Neural progenitor cell (in vitro differentiated cells): Measurements from ENCODE around the gene NSMCE1. TPM values are rescaled to one million over a fixed set of nuclear protein-coding genes. Genes with fewer than 3 reads are reported as not detected.
"Not testable (repeated sequence)": the region's sequence is repeated elsewhere in the genome, so short reads cannot be mapped to it uniquely, and the experiment has no call there.

Source experiments
- DNase-seq: peaks from one replicate; pipeline ENCODE4 v3.0.0-alpha.2; 2016; ENCODE audit warnings: low spot score
- H2AFZ ChIP-seq: fragments of 200-600 bp; sonication (generic); replicated peaks from 2 replicates; pipeline ENCODE4 v1.6.1; 2016; ENCODE audit warnings: antibody characterized with exemption
- H3F3A ChIP-seq: fragments of 200-600 bp; sonication (generic); 2 replicates; pipeline ENCODE4 v1.6.1; 2016; ENCODE audit warnings: antibody characterized with exemption, low read depth
- H3K27ac ChIP-seq: fragments of 200-600 bp; sonication (generic); 2 replicates; pipeline ENCODE4 v1.5.1; 2016; ENCODE audit warnings: mild to moderate bottlenecking
- H3K27me3 ChIP-seq: fragments of 200-600 bp; sonication (generic); 2 replicates; pipeline ENCODE4 v1.6.1; 2016; ENCODE audit warnings: mild to moderate bottlenecking, moderate library complexity
- H3K36me3 ChIP-seq: fragments of 200-600 bp; sonication (generic); 2 replicates; pipeline ENCODE4 v1.5.1; 2016
- H3K4me1 ChIP-seq: fragments of 200-600 bp; sonication (generic); 2 replicates; pipeline ENCODE4 v1.6.1; 2016; ENCODE audit warnings: mixed run types
- H3K4me2 ChIP-seq: fragments of 200-600 bp; sonication (generic); 2 replicates; pipeline ENCODE4 v1.6.1; 2016
- H3K4me3 ChIP-seq: fragments of 200-600 bp; sonication (generic); 2 replicates; pipeline ENCODE4 v1.5.1; 2016
- H3K79me2 ChIP-seq: fragments of 200-600 bp; sonication (generic); 2 replicates; pipeline ENCODE4 v1.6.1; 2016; ENCODE audit warnings: low read depth
- H3K9ac ChIP-seq: fragments of 200-600 bp; sonication (generic); 2 replicates; pipeline ENCODE4 v1.6.1; 2016
- H3K9me3 ChIP-seq: fragments of 200-600 bp; sonication (generic); 2 replicates; pipeline ENCODE4 v1.5.1; 2016; ENCODE audit warnings: low read depth
- H4K20me1 ChIP-seq: fragments of 200-600 bp; sonication (generic); 2 replicates; pipeline ENCODE4 v1.6.1; 2016; ENCODE audit warnings: low read depth
- H3K27ac Mint-ChIP-seq: 3 replicates; pipeline ENCODE4 v1.8.0; 2021; ENCODE audit warnings: mixed read lengths
- H3K27me3 Mint-ChIP-seq: 2 replicates; pipeline ENCODE4 v1.8.0; 2022; ENCODE audit warnings: low read depth, mild to moderate bottlenecking, inconsistent platforms, moderate library complexity, mixed read lengths; ENCODE audit not compliant: insufficient read depth
- H3K36me3 Mint-ChIP-seq: 3 replicates; pipeline ENCODE4 v1.8.0; 2021; ENCODE audit warnings: mixed read lengths
- H3K4me1 Mint-ChIP-seq: 3 replicates; pipeline ENCODE4 v1.8.0; 2021; ENCODE audit warnings: mixed read lengths
- H3K4me3 Mint-ChIP-seq: 3 replicates; pipeline ENCODE4 v1.8.0; 2021; ENCODE audit warnings: mild to moderate bottlenecking, moderate library complexity, mixed read lengths
- H3K9me3 Mint-ChIP-seq: 3 replicates; pipeline ENCODE4 v1.8.0; 2020; ENCODE audit warnings: mixed read lengths
- CTCF ChIP-seq: fragments of 200-600 bp; sonication (generic); IDR thresholded peaks from 2 replicates; pipeline ENCODE4 v1.5.1; 2017; ENCODE audit warnings: antibody characterized with exemption, mild to moderate bottlenecking
- EZH2 ChIP-seq: fragments of 200-600 bp; sonication (generic); IDR thresholded peaks from 2 replicates; pipeline ENCODE4 v1.6.1; 2017; ENCODE audit warnings: antibody characterized with exemption, mild to moderate bottlenecking, moderate library complexity
- EZH2phosphoT487 ChIP-seq: fragments of 200-600 bp; sonication (generic); IDR thresholded peaks from 2 replicates; pipeline ENCODE4 v1.6.1; 2017; ENCODE audit warnings: antibody characterized with exemption
- total RNA-seq: library from RNA; depleted of rRNA; stranded (reverse); fragments of >200 nt; gene quantifications from 2 replicates; pipeline ENCODE4 v1.2.3, GENCODE V29; 2015; ENCODE audit warnings: low replicate concordance

NSMCE1 gene
- total RNA-seq, 1 donor from 2014 or later = 83.4 TPM

- Histone ChIP-seq H3K4me3 (no peak overlapping the region), H3K79me2 (no peaks in the 10 kb centered on the region), H3K9me3 (no peaks in the 10 kb centered on the region), H4K20me1 (no peaks in the 10 kb centered on the region), H3F3A (no peaks in the 10 kb centered on the region), H3K4me2 (no peak overlapping the region), H3K27ac (no peak overlapping the region), H3K4me1 (no peaks in the 10 kb centered on the region), H3K27me3 (no peaks in the 10 kb centered on the region), H2AFZ (no peak overlapping the region), H3K9ac (no peak overlapping the region), H3K36me3 (no peaks in the 10 kb centered on the region)
- H3K27ac Mint-ChIP-seq = peak overlapping the region; percentile 72
- no peak for DNase-seq
- H3K9me3 Mint-ChIP-seq = no peaks in the 10 kb centered on the region
- TF ChIP-seq EZH2 (no peak), CTCF (no peak), EZH2phosphoT487 (no peak)
- no peaks in the 10 kb centered on the region for H3K36me3 Mint-ChIP-seq
- H3K4me1 Mint-ChIP-seq = peaks cover 9% of the 10 kb centered on the region
- H3K27me3 Mint-ChIP-seq = peaks cover 4% of the 10 kb centered on the region
- no peak overlapping the region for H3K4me3 Mint-ChIP-seq
Measured at GRCh38 chr16:27281243-27281642, 12.7 kb upstream of the NSMCE1 start.

- no peak for DNase-seq
- no peak for TF ChIP-seq CTCF
- no peak for TF ChIP-seq EZH2
- no peak for TF ChIP-seq EZH2phosphoT487
- H4K20me1 ChIP-seq = no peaks in the 10 kb centered on the region
- no peaks in the 10 kb centered on the region for H3K27me3 ChIP-seq
- H3K9ac ChIP-seq = no peak overlapping the region
- Mint-ChIP-seq H3K4me3 (no peak overlapping the region), H3K4me1 (peaks cover 12% of the 10 kb centered on the region), H3K27me3 (no peaks in the 10 kb centered on the region), H3K36me3 (no peaks in the 10 kb centered on the region), H3K27ac (no peak overlapping the region), H3K9me3 (no peaks in the 10 kb centered on the region)
- H3K4me2 ChIP-seq = no peak overlapping the region
- no peaks in the 10 kb centered on the region for H3K36me3 ChIP-seq
- no peak overlapping the region for H2AFZ ChIP-seq
- no peak overlapping the region for H3K4me3 ChIP-seq
- H3K27ac ChIP-seq = no peak overlapping the region
- H3K9me3 ChIP-seq = no peaks in the 10 kb centered on the region
- no peaks in the 10 kb centered on the region for H3F3A ChIP-seq
- no peaks in the 10 kb centered on the region for H3K79me2 ChIP-seq
- H3K4me1 ChIP-seq = no peaks in the 10 kb centered on the region
Measured at GRCh38 chr16:27275394-27275793, 6.8 kb upstream of the NSMCE1 start.

DNA sequence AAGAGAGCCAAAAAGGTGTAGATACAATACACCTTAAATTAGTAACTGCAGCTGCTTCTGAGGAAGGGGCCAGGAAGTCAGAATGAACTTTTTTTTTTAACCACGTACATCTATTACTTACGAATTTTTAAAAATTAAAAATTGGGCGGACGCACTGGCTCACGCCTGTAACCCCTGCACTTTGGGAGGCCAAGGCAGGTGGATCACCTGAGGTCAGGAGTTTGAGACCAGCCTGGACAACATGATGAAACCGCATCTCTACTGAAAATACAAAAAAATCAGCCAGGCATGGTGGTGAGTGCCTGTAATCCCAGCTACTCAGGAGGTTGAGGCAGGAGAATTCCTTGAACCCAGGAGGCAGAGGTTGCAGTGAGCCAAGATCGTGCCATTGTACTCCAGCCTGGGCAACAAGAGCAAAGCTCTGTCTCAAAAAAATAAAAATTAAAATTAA is 5.9 kb upstream of the NSMCE1 start:
- not testable (repeated sequence) for H3K9me3 Mint-ChIP-seq

DNA sequence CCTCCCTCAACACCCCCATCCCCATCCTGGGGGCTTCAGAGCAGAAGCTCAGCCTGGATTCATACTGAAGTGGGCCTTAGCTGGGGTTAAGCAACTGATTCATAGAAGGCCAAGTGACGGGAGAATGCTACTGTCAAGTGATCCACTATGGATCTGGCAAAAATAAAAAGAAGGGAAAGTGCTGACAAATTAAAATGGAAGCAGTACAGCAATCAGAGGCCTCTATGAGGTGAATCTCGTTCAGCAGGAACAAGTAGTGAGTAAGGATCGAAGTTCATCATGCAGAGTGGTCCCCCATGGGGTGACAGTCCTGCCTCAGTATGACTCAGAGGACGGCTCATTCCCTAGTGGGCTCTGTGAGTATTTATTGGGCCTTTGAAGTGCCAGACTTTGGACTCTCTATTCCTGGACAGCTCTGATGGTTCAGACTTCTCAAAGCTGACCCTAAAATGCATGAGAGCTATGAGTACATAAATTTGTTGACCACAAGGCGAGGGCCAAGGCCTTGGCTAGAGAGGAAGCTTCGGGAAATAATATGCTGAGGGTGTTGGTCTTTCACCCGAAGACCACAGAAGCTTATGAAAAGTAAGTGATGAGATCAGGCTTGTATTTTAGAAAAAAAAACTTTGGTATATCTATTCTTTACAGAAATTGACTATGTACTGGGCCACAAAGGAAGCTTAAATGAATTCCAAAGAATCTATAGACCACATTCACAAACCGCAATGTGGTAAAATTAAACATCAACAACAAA is 5.3 kb upstream of the NSMCE1 start:
- Mint-ChIP-seq H3K27ac (no peak overlapping the region), H3K9me3 (no peaks in the 10 kb centered on the region), H3K4me3 (no peak overlapping the region), H3K27me3 (no peaks in the 10 kb centered on the region), H3K4me1 (peaks cover 12% of the 10 kb centered on the region), H3K36me3 (no peaks in the 10 kb centered on the region)
- H3K9me3 ChIP-seq = no peaks in the 10 kb centered on the region
- DNase-seq = no peak
- TF ChIP-seq EZH2phosphoT487 (no peak), CTCF (no peak), EZH2 (no peak)
- no peak overlapping the region for H3K4me2 ChIP-seq
- no peaks in the 10 kb centered on the region for H3K27me3 ChIP-seq
- H3F3A ChIP-seq = no peaks in the 10 kb centered on the region
- H4K20me1 ChIP-seq = no peaks in the 10 kb centered on the region
- no peaks in the 10 kb centered on the region for H3K36me3 ChIP-seq
- no peak overlapping the region for H3K9ac ChIP-seq
- H3K79me2 ChIP-seq = no peaks in the 10 kb centered on the region
- H3K4me1 ChIP-seq = no peaks in the 10 kb centered on the region
- H2AFZ ChIP-seq = no peak overlapping the region
- H3K4me3 ChIP-seq = no peak overlapping the region
- H3K27ac ChIP-seq = no peak overlapping the region

More for the DNA sequence above, 5.9 kb upstream of the NSMCE1 start:
- H3K9ac ChIP-seq, H3K27me3 Mint-ChIP-seq, H2AFZ ChIP-seq, H3K4me3 Mint-ChIP-seq, H3K79me2 ChIP-seq, H3K36me3 Mint-ChIP-seq, H3K9me3 ChIP-seq, H3K27ac ChIP-seq, H3K4me1 ChIP-seq, H3K4me2 ChIP-seq, H3K36me3 ChIP-seq, H3F3A ChIP-seq, H4K20me1 ChIP-seq, DNase-seq, H3K27ac Mint-ChIP-seq, H3K27me3 ChIP-seq, H3K4me3 ChIP-seq: not testable (repeated sequence)
- peaks cover 12% of the 10 kb centered on the region for H3K4me1 Mint-ChIP-seq
